HG03520 (cell line): Measurements from ENCODE around the gene MAPKAP1.
"Not testable (repeated sequence)": the region's sequence is repeated elsewhere in the genome, so short reads cannot be mapped to it uniquely, and the experiment has no call there.

Experiments used
- ATAC-seq: cut with Tn5 transposase; IDR thresholded peaks from one replicate; pipeline ENCODE4 v1.9.1; 2021; ENCODE audit warnings: mild to moderate bottlenecking, moderate library complexity; ENCODE audit not compliant: unreplicated experiment

The MAPKAP1 gene

DNA sequence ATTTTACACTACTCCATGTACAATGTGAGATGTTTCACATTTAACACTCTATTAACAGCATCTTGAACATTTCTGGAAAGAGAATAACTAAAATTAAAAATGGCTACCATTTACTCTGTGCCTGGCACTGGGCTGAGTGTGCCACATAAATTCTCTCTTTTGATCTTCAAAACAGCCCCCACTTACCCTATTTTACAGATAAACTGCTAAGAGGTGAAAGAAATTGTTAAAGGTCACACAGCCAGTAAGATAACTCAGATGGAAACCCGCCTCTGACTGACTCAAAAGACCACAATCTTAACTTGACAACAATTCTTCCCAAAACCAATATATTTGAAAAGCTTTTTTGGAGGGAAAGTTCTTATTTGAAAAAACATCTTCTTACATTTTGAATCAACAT, 97.3 kb downstream of the MAPKAP1 start:
- ATAC-seq, result no peak

DNA sequence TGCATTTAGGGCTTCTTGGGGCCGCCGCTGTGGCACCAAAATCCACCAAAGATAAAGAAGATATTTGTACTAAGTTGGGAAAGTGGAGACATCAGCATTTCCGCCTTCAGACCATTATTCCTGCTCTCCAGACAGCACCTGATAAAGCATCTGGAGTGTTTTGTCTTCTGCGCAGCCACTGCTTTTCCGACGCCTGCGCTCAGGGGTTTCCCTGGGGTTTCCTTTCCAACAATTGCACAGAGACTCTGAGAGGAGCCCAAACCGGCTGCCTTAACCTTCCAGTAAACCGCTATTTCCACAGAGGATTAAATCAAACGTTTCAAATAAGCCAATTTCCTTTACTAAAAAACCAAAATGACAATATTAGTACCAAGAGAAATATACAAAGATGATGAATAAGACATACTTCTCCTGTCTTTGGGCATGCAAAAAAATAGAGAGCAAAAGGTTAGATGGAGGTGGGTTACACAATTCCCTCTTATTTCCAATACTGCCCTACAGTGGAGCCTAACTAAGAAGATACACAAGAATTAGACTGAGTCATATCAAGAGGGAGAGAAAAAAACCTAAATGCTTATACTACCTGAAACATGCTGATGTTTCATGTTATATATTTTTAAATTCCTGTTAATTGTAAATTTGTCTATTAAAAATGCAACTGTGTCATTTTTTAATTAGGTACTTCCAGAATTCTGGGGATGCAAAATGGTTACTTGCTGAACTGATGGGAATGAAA, 98.4 kb downstream of the MAPKAP1 start:
- ATAC-seq, result no peak

DNA sequence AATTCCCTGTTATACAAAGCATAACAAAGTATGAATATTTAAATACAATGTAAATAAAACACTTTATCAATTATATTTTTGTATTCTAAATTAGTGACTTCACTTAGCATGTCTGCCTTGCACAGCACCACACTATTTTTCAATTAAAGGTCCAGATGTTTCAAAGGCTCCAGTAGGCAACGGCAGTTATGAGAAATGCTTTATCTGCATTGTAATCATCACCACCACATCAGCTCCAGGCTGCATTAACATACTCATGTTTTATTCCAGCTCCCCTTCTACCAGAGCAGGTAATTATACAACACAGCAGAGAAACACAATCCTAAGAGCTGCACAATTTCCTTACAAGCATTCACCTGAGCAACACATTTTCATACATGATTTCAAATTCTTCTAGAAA, 102.8 kb downstream of the MAPKAP1 start:
- no peak for ATAC-seq

DNA sequence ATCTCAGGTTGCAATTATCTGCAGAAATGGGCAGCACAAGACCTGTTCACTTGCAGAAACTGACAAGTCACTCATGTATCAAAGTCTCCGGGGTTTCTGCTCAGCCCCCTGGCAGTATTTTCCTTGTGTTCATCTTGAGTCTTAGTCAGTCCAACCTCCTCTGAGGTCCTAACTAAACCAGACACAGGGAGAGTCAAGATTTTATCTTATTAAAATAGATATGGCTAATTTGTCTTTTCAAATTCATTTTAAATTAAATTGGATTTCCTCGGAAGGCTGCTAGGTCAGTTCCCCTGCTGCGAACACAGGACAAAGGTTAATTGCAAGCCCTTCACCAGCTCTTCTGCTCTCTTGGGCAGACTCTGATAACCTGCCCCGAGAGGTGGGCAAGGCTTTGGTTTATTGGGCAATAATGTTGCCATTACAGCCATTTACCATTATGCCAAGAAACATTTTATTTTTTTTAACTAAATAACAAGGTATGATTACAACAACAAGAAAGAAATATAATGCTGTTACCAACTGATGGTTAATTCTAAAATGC, 103.5 kb downstream of the MAPKAP1 start:
- no peak for ATAC-seq

DNA sequence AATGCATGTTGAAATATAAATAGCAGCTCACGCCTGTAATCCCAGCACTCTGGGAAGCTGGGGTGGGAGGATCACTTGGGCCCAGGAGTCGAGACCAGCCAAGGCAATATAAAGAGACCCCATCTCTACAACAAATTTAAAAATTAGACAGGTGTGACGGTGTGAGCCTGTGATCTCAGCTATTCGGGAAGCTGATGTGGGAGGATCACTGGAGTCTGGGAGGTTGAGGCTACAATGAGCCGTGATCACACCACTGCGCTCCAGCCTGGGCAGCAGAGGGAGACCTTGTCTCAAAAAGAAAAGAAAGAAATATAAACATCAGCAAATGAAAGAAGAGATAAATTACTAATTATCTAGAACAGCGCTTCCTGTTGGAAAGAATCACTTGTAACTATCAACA, 105.0 kb downstream of the MAPKAP1 start:
- no peak for ATAC-seq

DNA sequence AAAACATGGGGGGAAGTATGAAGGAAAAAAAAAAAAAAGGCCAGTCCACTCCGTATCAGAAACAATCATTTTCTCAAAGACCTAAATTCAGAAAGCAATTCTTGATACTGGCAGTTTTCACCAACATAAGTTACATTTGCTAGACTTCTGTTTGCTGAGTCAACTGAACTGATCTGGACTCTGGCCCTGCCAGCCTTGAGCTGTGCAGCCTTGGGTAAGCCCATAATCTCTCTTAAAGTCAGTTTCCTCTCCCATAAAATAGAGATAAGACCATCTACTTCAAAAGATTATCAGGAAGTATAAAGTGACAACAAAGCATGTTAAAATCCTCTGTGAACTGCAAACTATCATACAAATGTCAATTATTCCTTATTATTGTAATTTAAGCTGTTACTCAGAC, 106.8 kb downstream of the MAPKAP1 start:
- no peak for ATAC-seq

DNA sequence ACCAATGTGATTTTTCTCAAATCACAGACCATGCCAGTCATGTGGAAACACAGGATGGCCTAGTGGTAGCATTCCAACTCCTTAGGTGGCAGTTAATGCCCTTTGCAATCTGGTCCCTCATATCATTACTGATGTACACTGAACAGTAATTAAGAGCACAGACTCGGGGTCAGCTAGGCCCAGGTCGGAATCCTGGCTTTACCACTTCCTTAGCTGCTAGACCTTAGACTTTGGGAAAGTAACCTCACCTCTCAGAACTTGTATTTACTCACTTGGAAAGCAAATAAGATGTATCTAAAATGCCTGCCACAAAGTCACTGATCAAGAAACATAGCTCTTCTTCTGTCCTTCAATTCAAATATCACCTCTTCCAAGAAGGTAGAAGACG, 112.8 kb downstream of the MAPKAP1 start:
- no peak for ATAC-seq

DNA sequence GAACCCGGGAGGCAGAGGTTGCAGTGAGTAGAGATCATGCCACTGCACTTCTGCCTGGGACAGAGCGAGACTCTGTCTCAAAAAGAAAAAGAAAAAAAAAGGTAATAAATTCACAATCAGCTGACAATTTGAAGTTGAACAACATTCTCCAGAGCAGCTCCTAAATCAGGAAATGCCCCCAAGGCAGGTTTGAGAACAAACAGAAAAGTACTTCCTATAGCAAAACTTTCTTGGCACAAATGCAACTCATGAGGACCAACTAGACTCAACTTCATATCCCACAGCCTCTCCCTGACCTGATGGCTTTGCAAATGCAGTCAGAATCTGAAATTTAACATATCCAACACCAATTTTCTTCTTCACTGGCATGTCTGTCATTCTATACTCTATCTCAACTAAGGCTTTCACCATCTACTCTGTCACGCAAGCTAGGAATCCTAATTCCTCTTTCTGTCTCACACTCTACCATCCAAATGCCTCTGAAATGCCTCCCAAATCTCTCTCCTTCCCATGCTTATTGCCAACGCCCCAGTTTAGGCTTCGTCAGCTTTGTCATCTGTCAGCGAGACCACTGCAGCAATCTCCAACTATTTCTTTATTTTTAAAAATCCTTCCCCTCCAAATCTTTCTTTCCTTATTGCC, 113.3 kb downstream of the MAPKAP1 start:
- no peak for ATAC-seq

DNA sequence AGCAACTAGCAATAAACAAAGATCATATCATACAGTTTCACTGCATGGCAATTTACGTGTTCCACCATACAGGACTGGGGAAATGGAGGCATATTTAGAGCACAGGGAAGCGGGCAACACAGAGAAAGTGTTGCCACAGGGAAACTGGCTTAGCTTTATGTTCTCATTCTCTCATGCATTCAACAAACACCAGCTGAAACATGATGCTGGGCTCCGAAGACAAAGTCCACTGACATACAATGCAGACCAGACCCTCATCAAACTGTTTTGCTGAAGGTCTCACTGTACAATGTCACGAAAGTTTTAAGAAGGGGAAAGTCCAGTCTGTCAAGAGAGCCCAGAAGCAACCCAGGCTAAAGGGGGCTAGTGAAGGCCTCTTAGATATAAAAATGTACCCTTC, 115.1 kb downstream of the MAPKAP1 start:
- no peak for ATAC-seq

DNA sequence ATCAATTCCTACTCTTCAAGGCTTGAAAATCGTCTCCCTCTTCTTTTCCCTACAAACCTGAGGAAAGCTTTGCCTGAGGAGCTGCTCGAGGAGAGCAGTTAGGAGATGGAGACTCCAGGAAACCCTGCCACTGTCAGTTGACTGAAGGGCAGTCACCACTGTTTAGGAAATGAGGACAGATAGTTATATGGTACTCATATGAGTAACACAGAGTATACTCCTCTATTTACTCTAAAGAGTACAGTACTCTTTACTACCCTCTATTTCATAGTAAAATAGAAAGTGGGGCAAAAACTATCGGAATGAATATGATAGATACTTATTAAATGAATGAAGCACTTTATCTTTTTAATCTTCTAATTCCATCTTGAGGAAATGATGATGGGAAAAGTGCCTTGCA, 115.8 kb downstream of the MAPKAP1 start:
- ATAC-seq, result no peak

DNA sequence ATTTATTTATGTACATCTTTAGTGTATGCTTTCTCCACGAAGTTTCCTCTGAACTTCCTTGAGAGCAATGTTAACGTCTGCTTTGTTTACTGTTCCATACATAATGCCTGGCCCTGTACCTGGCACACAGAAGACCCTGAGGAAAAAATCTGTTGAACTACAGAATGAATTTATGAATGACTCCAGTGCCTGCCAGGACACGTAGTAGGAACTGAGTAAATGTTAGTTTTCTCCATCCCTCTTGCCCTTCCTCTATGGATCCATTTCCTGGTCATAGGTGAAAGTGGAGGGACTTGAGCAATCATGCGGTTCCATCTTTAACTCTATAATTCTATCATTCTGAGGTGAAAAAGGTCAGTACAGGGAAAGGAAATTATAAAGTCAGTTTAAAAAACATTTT, 117.7 kb downstream of the MAPKAP1 start:
- ATAC-seq, result no peak

DNA sequence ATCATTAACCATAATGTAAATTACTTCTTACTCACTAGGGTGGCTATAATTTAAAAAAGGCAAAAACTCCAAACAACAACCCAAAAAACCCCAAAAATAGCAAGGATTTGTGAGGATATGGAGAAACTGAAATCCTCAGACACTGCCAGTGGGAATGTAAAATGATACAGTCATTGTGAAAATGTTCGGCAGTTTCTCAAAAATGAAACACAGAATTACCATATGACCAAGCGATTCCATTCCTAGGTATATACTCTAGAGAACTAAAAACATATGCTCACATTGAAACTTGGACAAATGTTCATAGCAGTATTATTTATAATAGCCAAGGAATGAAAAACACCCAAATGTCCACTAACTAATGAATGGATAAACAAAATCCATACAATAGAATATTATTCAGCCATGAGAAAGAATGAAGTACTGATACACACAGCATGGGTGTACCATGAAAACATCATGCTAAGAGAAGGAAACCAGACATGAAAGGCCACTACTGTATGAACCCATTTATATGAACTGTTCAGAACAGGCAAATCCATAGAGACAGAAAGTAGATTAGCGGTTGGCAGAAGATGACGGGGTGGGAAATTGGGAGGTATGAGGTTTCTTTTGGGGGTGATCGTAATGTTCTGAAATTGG, 119.1 kb downstream of the MAPKAP1 start:
- no peak for ATAC-seq

DNA sequence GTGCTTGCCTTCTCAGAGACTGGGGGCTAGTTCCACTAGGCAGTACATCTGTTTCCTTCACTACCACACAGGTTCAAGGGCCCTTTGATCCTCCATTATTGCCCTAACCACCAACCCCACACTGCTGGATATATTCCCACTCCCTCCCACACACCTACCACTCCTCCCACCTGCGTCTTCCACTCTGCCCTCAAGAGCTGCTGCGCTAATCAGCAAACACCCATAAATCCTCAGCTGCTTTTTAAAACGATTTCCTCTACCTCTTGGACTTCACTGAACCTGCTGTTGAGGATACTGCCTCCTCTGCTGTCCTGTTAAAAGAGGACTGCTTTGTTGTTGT, 120.9 kb downstream of the MAPKAP1 start:
- ATAC-seq, result no peak

DNA sequence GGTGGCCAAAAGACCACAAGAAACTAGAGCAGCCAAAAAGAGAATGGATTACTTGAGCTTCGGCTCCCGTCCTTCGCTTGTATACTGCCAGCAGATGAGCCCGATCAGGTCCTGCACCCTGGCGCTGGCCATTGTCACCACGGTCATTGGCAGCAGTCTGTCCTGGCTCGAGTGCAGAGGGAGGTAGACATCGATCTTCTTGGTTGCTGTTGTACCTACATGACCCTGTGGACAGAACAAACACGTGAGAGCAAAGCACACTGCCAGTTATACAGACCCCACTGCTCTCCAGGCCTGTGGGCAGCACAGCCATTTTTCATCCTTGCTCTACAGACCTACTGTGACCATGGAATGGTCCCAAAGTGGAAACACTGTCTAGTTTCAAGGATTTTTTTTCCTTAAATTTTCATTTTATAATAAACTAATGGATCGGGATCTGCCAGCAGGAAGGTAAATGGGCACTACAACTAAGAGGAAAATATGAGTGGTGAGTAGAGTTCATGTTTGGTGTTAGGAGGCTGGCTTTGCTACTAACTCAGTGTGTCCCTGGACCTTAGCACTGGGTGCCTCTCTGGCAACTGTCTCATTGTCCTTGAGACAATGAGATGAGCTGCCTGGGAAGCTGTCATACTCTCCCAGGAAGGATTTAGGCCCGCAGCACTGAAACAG, 121.4 kb downstream of the MAPKAP1 start:
- no peak for ATAC-seq

DNA sequence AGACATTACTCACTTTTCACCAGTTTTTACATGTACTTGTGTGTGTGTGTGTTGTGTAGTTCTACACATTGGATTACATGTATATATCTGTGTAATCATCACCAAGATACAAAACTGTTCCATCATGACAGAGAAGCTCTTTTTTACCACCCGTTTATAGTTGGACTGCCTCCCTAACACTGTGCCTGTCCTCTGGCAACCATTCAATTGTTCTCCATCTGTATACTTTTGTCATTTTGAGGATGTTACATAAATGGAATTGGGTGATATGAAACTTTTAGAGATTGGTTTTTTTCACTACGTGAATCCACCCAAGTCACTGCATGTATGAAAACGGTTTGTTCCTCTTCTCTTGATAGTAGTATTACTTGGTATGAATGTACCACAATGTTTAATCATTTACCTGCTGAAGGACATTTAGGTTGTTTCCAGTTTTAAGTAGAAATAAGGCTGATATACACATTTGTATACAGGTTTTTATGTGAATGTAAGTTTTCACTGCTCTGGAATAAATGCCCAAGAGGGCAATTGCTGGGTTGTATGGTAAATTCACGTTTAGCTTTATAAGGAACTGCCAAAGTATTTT, 126.2 kb downstream of the MAPKAP1 start:
- ATAC-seq, result no peak

DNA sequence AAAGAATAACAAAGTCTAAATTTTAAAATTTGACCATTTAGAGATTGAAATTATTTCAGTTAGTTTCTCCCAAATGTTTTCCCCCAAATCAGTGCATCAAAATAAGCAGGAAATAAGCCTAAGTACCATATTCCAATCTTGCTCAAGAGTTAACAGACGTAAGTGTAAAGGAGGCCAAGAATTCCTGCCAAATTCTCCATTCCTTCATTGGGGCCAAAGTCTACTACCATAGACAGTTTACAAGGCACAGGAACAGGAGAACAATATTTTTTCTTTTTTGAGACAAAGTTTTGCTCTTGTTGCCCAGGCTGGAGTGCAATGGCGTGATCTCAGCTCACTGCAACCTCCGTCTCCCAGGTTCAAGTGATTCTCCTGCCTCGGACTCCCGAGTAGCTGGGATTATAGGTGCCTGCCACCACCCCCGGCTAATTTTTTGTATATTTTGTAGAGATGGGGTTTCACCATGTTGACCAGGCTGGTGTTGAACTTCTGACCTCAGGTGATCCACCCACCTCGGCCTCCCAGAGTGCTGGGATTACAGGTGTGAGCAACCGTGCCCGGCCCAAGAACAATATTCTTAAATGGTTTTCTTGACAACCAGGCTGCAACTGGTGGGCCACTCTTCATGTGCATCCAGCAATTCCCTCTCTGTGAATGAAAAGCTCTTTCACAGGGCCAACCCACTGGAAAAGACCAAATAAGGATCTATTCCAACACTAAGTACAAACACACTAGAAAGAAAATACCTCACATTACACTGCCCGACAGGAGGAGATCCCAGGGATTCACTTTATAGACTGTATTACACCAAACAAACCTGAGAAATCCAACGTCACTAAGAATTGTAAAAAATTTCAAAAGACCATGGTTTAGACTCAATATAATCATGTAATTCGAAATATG, 127.7 kb downstream of the MAPKAP1 start:
- no peak for ATAC-seq

DNA sequence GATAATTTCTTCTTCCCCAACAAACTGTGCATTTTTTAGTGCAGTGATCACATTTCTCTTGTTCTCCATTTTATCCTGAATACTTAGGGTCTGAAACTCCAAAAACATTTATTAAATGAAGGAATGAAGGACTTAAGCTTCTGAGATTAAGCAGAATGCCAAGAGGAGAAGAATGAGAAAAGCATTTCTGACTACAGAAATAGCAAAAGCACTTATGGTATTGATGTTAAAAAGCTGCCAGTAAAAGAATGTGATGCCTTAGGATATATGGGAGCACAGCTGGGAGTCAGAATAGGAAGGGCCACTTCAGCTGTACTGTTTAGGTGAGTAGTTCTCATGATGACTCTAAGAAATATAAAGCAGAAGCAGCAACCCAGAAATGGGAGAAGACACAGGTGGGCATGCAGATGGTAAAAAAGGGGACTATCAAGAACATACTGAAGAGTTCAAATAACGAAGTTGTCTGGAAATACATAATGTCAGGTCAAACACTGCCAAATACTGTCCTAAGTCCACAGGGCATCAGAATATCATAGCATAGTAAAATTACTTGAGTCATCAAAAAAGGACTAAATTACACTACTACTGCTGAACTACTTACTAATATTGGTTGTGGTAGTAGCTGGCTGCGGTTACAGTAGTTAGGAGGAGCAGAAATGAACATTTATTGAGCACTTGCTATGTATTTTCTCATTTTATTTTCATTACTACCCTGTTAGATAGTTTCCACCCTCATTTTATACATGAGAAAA, 132.7 kb downstream of the MAPKAP1 start:
- no peak for ATAC-seq

DNA sequence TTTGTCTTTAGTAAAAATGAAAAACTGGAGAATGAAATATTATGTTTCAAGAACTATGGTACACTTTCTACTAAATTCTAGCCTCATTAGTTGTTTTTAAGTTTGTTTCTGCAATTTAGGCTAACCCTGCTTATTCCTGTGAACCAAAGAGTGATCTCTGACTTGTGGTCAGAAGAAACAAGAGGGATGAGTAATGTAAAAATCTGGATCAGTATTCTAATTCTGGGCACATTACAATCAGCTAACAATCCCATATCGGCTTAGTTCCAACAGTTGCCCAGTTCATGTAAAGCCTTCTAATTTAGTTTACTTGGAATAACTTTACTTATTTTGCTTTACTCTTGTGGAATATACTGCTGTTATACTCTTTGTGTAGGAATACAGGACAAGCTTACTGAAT, 134.5 kb downstream of the MAPKAP1 start:
- not testable (repeated sequence) for ATAC-seq

DNA sequence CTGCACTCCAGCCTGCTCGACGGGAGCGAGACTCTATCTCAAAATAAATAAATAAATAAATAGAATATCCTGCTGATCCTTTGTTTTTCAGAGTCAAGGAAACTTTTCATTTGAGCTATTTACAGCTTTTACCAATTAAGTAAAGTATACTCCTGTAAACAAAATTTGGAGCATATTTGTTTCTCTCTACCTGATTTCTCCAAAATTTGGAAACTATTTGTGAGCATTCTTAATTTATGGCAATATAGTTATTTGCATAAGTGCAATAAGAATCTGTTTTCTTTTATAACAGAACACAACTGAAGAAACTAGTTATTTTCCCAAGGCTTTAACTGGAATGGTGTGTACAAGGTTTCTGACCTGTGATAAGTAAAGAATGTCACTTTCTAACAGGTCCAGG, 135.2 kb downstream of the MAPKAP1 start:
- ATAC-seq, result not testable (repeated sequence)

DNA sequence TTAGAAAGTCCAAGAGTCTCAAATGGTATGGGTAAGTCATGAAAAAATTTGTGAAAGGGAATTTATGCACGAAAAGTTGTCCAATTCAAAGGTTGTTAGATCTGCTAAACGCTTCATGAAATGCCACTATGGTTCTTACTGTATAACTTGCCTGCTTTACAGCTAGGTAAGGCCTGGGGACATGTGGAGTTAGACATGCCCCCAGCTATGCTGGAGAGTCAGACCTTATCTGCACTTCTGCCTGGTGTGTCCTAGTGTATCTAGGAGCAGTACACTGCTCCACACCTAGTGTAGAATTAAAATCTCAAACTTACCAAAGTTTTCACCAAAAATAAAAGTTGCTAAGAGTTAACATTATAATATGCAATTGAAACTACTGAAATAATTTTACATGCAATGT, 136.8 kb downstream of the MAPKAP1 start:
- ATAC-seq, result no peak
